H1 (cell line): ENCODE data around the gene PDE9A. TPM values are rescaled to one million over a fixed set of nuclear protein-coding genes. Genes with fewer than 3 reads are reported as not detected.

Experiments used
- CTCF ChIA-PET: fragments of 300-600 bp; sonication (Branson Sonifier 250); formaldehyde crosslinking; loops from one replicate; lab custom pipeline; 2021; ENCODE audit not compliant: partially characterized antibody; lab: Charles Lee
- POLR2A ChIA-PET: fragments of 300-600 bp; sonication (Branson Sonifier 250); formaldehyde crosslinking; loops from one replicate; lab custom pipeline; 2021; ENCODE audit warnings: inconsistent platforms; ENCODE audit not compliant: partially characterized antibody; lab: Charles Lee
- DNase-seq, 2 experiments: peaks; one replicate each; pipeline versions ENCODE4 v3.0.0 to v3.0.0-alpha.2; 2010 to 2022; ENCODE audit warnings: low spot score in 2 of 2, low read depth in 1 of 2, mixed read lengths in 1 of 2
- FAIRE-seq: peaks from 2 replicates; lab custom pipeline; 2011; peaks lifted over from hg19 to GRCh38; lab: Jason Lieb, UNC
- H2AFZ ChIP-seq: 2 replicates; pipeline ENCODE4 v1.8.1; 2012; ENCODE audit warnings: low read length, inconsistent platforms
- H2AK5ac ChIP-seq: 2 replicates; pipeline ENCODE4 v1.6.1; 2013; ENCODE audit warnings: low read depth, low read length
- H2BK120ac ChIP-seq: replicated peaks from 2 replicates; pipeline ENCODE3; 2013; ENCODE audit warnings: low read depth, low read length, inconsistent platforms
- H2BK12ac ChIP-seq: 2 replicates; pipeline ENCODE4 v1.6.1; 2013; ENCODE audit warnings: low read depth, low read length
- H2BK15ac ChIP-seq: 2 replicates; pipeline ENCODE4 v1.6.1; 2013; ENCODE audit warnings: low read length
- H2BK20ac ChIP-seq: 2 replicates; pipeline ENCODE4 v1.6.1; 2013; ENCODE audit warnings: low read length
- H2BK5ac ChIP-seq: 2 replicates; pipeline ENCODE4 v1.6.1; 2013; ENCODE audit warnings: low read depth, low read length
- H3K14ac ChIP-seq: 2 replicates; pipeline ENCODE4 v1.6.1; 2013; ENCODE audit warnings: inconsistent platforms; ENCODE audit not compliant: insufficient read length
- H3K18ac ChIP-seq: 2 replicates; pipeline ENCODE4 v1.6.1; 2013; ENCODE audit warnings: low read length; ENCODE audit errors: extremely low read depth
- H3K23ac ChIP-seq: 2 replicates; pipeline ENCODE4 v1.6.1; 2013; ENCODE audit warnings: inconsistent platforms; ENCODE audit not compliant: insufficient read length
- H3K23me2 ChIP-seq: 2 replicates; pipeline ENCODE4 v1.6.1; 2013; ENCODE audit warnings: low read depth, low read length
- H3K27ac ChIP-seq: 2 replicates; pipeline ENCODE4 v1.6.1; 2011; ENCODE audit warnings: low read depth, low read length, inconsistent platforms
- H3K27me3 ChIP-seq, 4 experiments: replicated peaks in 1 of 4; 1 replicate in 1 of 4; 2 replicates in 3 of 4; pipeline versions ENCODE4 v1.6.1 to v1.8.1; 2011 to 2013; ENCODE audit warnings: low read length in 3 of 4, mild to moderate bottlenecking in 3 of 4, inconsistent platforms in 2 of 4, mixed read lengths in 2 of 4, moderate library complexity in 1 of 4; ENCODE audit not compliant: control insufficient read depth in 3 of 4, insufficient read depth in 3 of 4; ENCODE audit errors: extremely low read depth in 1 of 4
- H3K36me3 ChIP-seq, 4 experiments: 2 replicates each; pipeline versions ENCODE4 v1.6.1 to v1.8.1; 2011 to 2013; ENCODE audit warnings: mild to moderate bottlenecking in 4 of 4, low read length in 3 of 4, moderate library complexity in 2 of 4, control low read depth in 1 of 4, inconsistent platforms in 1 of 4; ENCODE audit not compliant: insufficient read depth in 4 of 4, control insufficient read depth in 2 of 4
- H3K4ac ChIP-seq: replicated peaks from 2 replicates; pipeline ENCODE3; 2013; ENCODE audit warnings: low read length, low read depth, mixed read lengths, inconsistent platforms; ENCODE audit not compliant: insufficient read length
- H3K4me1 ChIP-seq, 4 experiments: replicated peaks in 1 of 4; 1 replicate in 1 of 4; 2 replicates in 3 of 4; pipeline versions ENCODE4 v1.6.1 to v1.8.1; 2011 to 2013; ENCODE audit warnings: low read length in 3 of 4, inconsistent platforms in 2 of 4, mixed read lengths in 1 of 4; ENCODE audit not compliant: insufficient read depth in 4 of 4, control insufficient read depth in 3 of 4
- H3K4me2 ChIP-seq, 2 experiments: 2 replicates each; pipeline versions ENCODE4 v1.6.1 to v1.8.1; 2011 to 2013; ENCODE audit warnings: low read depth in 2 of 2, low read length in 2 of 2, control low read depth in 1 of 2, inconsistent platforms in 1 of 2, mild to moderate bottlenecking in 1 of 2; ENCODE audit not compliant: insufficient read depth in 1 of 2
- H3K4me3 ChIP-seq, 4 experiments: fragments of 200-600, 300-600 bp in 1 of 4; sonication (generic), shearing (Covaris generic), sonication (Bioruptor Twin) in 1 of 4; 2 replicates each; pipeline versions ENCODE4 v1.5.1 to v1.8.1; 2011 to 2016; ENCODE audit warnings: low read length in 4 of 4, low read depth in 3 of 4, control low read depth in 2 of 4, inconsistent platforms in 2 of 4, mild to moderate bottlenecking in 2 of 4, mixed read lengths in 1 of 4, moderate library complexity in 1 of 4; ENCODE audit not compliant: insufficient read depth in 2 of 4; ENCODE audit errors: extremely low read depth in 1 of 4
- H3K56ac ChIP-seq: replicated peaks from 2 replicates; pipeline ENCODE3; 2013; ENCODE audit warnings: low read depth, mild to moderate bottlenecking, mixed read lengths, low read length, inconsistent platforms; ENCODE audit not compliant: insufficient read length
- H3K79me1 ChIP-seq: 2 replicates; pipeline ENCODE4 v1.6.1; 2013; ENCODE audit warnings: low read depth, low read length, control low read depth
- H3K79me2 ChIP-seq, 2 experiments: 2 replicates each; pipeline versions ENCODE4 v1.6.1 to v1.8.1; 2012 to 2013; ENCODE audit warnings: low read length in 2 of 2, mild to moderate bottlenecking in 2 of 2, inconsistent platforms in 1 of 2; ENCODE audit not compliant: insufficient read depth in 2 of 2, control insufficient read depth in 1 of 2
- H3K9ac ChIP-seq, 4 experiments: replicated peaks in 1 of 4; 1 replicate in 1 of 4; 2 replicates in 3 of 4; pipeline versions ENCODE4 v1.6.1 to v1.8.1; 2011 to 2013; ENCODE audit warnings: low read depth in 3 of 4, low read length in 3 of 4, control low read depth in 2 of 4, mild to moderate bottlenecking in 2 of 4, moderate library complexity in 2 of 4, inconsistent platforms in 1 of 4; ENCODE audit errors: extremely low read depth in 1 of 4
- H3K9me3 ChIP-seq, 2 experiments: 2 replicates each; pipeline versions ENCODE4 v1.6.1 to v1.8.1; 2012 to 2013; ENCODE audit warnings: mild to moderate bottlenecking in 2 of 2, moderate library complexity in 2 of 2, control low read depth in 1 of 2, inconsistent platforms in 1 of 2, low read depth in 1 of 2, low read length in 1 of 2, mixed read lengths in 1 of 2; ENCODE audit not compliant: insufficient read depth in 2 of 2
- H4K20me1 ChIP-seq, 2 experiments: replicated peaks in 1 of 2; 2 replicates each; pipeline versions ENCODE3 to v1.8.1; 2011 to 2013; ENCODE audit warnings: inconsistent platforms in 2 of 2, low read length in 2 of 2, mild to moderate bottlenecking in 1 of 2; ENCODE audit not compliant: insufficient read depth in 2 of 2, control insufficient read depth in 1 of 2
- H4K5ac ChIP-seq: 2 replicates; pipeline ENCODE4 v1.6.1; 2013; ENCODE audit warnings: low read length, low read depth, mixed read lengths, inconsistent platforms; ENCODE audit not compliant: insufficient read length
- H4K8ac ChIP-seq: 2 replicates; pipeline ENCODE4 v1.8.0; 2013; ENCODE audit warnings: mild to moderate bottlenecking, moderate library complexity, low read length, inconsistent platforms; ENCODE audit not compliant: insufficient read depth; ENCODE audit errors: extremely low read depth
- H4K91ac ChIP-seq: replicated peaks from 2 replicates; pipeline ENCODE3; 2013; ENCODE audit warnings: low read length, mixed read lengths, inconsistent platforms; ENCODE audit not compliant: insufficient read length
- ASH2L ChIP-seq: fragments of 200-600, 300-600 bp; sonication (generic); IDR thresholded peaks from one replicate; pipeline ENCODE4 v1.7.1; 2017; ENCODE audit warnings: low read length
- BCL11A ChIP-seq, 2 experiments: IDR thresholded peaks; one replicate each; pipeline ENCODE4 v1.6.1; 2011; ENCODE audit warnings: low read depth in 2 of 2, low read length in 2 of 2, mild to moderate bottlenecking in 2 of 2
- BRCA1 ChIP-seq: IDR thresholded peaks from 2 replicates; pipeline ENCODE4 v1.6.1; 2012; ENCODE audit warnings: low read depth, low read length, improper control_type of control experiment
- CREB1 ChIP-seq: IDR thresholded peaks from 2 replicates; pipeline ENCODE4 v1.6.1; 2012; ENCODE audit warnings: inconsistent platforms
- KDM4A ChIP-seq: IDR thresholded peaks from one replicate; pipeline ENCODE4 v1.7.1; 2012; ENCODE audit warnings: low read depth, mild to moderate bottlenecking, moderate library complexity, low read length, inconsistent platforms; ENCODE audit not compliant: severe bottlenecking
- PHF8 ChIP-seq: fragments of 200-600 bp; sonication (generic); conservative IDR thresholded peaks from 2 replicates; pipeline ENCODE4 v1.7.1; 2012; ENCODE audit warnings: low read depth, mild to moderate bottlenecking, inconsistent platforms, low read length, moderate library complexity
- POLR2A ChIP-seq, 2 experiments: IDR thresholded peaks; 1 replicate in 1 of 2; 2 replicates in 1 of 2; pipeline ENCODE4 v1.6.1; 2011; ENCODE audit warnings: low read depth in 2 of 2, low read length in 2 of 2, mild to moderate bottlenecking in 2 of 2; ENCODE audit errors: control extremely low read depth in 1 of 2
- RAD21 ChIP-seq, 2 experiments: IDR thresholded peaks in 1 of 2; conservative IDR thresholded peaks in 1 of 2; 2 replicates each; pipeline ENCODE4 v1.6.1; 2011; ENCODE audit warnings: low read depth in 2 of 2, low read length in 2 of 2, improper control_type of control experiment in 1 of 2, inconsistent platforms in 1 of 2, mild to moderate bottlenecking in 1 of 2, moderate library complexity in 1 of 2
- SIN3A ChIP-seq, 2 experiments: IDR thresholded peaks in 1 of 2; conservative IDR thresholded peaks in 1 of 2; 2 replicates each; pipeline ENCODE4 v1.6.1; 2011 to 2012; ENCODE audit warnings: low read length in 2 of 2, improper control_type of control experiment in 1 of 2, low read depth in 1 of 2, mild to moderate bottlenecking in 1 of 2
- SUZ12 ChIP-seq: fragments of 200-600 bp; sonication (generic); IDR thresholded peaks from 2 replicates; pipeline ENCODE4 v1.6.1; 2012; ENCODE audit warnings: mild to moderate bottlenecking, inconsistent platforms, low read length, moderate library complexity, mixed read lengths
- ZNF274 ChIP-seq: IDR thresholded peaks from 2 replicates; pipeline ENCODE4 v1.7.0; 2012; ENCODE audit warnings: low read length, borderline replicate concordance; ENCODE audit errors: extremely low read depth
- WGBS, 2 experiments: shearing (Covaris generic) in 1 of 2; methylation state at CpG; one replicate each; pipeline versions ENCODE4 v1.1.6 to v1.1.7; 2013 to 2015; ENCODE audit warnings: low lambda C conversion rate in 2 of 2, mixed read lengths in 2 of 2, inconsistent platforms in 1 of 2, low coverage in 1 of 2, missing lambda C conversion rate in 1 of 2; ENCODE audit not compliant: insufficient replicate concordance in 2 of 2, insufficient coverage in 1 of 2, insufficient read length in 1 of 2; ENCODE audit errors: extremely low coverage in 1 of 2, missing lambda C conversion rate in 1 of 2; 5-methylcytosine and 5-hydroxymethylcytosine counted together
- polyA plus RNA-seq, 7 experiments: library from polyadenylated mRNA; depleted of rRNA in 3 of 7; stranded (reverse) in 5 of 7; unstranded in 2 of 7; fragments of >200 nt in 5 of 7; fragments of 200-250 nt in 2 of 7; gene quantifications; 1 replicate in 5 of 7; 2 replicates in 1 of 7; 4 replicates in 1 of 7; pipeline versions ENCODE4 v1.2.1 to v1.2.3, GENCODE V29; 2011 to 2013; ENCODE audit warnings: missing spikeins in 2 of 7, mixed read lengths in 2 of 7
- total RNA-seq: library from RNA; stranded (reverse); fragmentation: NEBNext Ultra II Directional; extraction: Animal tissue kit (Norgen Biotek cat#: 25700); gene quantifications from 2 replicates; pipeline ENCODE4 v1.2.1, GENCODE V29; 2021

PDE9A gene
- total and polyA plus RNA-seq, 2 of the 8 experiments (the other 6 are each of a cell fraction or from before 2014, with no cell fraction given), result 39.2 to 45.9 TPM

GRCh38 chr21:42654179-42654912 lies 925 bp downstream of the PDE9A start:
- H3K36me3 ChIP-seq, result peaks cover 0 to 4% (median 0%) of the 10 kb centered on the region in 4 experiments; a peak in 3 of 8 replicates
- H2AFZ ChIP-seq, result no peak overlapping the region
- H4K20me1 ChIP-seq, result peaks cover 27 to 31% of the 10 kb centered on the region in 2 experiments
- H4K5ac ChIP-seq, result peak overlapping the region; percentile 52
- H3K4me3 ChIP-seq, result peak overlapping the region; percentile 58 to 94 (median 78)
- peak overlapping the region; percentile 93 for H3K18ac ChIP-seq
- H3K23me2 ChIP-seq, result peaks cover 12% of the 10 kb centered on the region; the same call in 1 of the 2 replicates
- no peak overlapping the region for H3K27ac ChIP-seq
- no peak overlapping the region for H2BK5ac ChIP-seq
- peak overlapping the region; percentile 18; the same call in 1 of the 2 replicates for H2BK15ac ChIP-seq
- FAIRE-seq (no peak), DNase-seq (peak in 1 of 2 experiments; percentile 62)
- no peak overlapping the region for H3K14ac ChIP-seq
- H2BK120ac ChIP-seq, result no peak overlapping the region
- H2AK5ac ChIP-seq, result no peak overlapping the region
- H2BK20ac ChIP-seq, result no peak overlapping the region
- ChIA-PET CTCF (interaction anchor here (0.6 to 10.8 kb wide), 14 partner anchors 11 to 507 kb away, joined by 3 to 112 read pairs (median 9); no protein-coding TSS in a partner anchor), POLR2A (interaction anchor here (0.7 to 2.1 kb wide), 8 partner anchors 9 to 127 kb away, joined by 3 to 6 read pairs (median 4); no protein-coding TSS in a partner anchor)
- no peak overlapping the region for H3K23ac ChIP-seq
- peaks cover 13 to 45% (median 37%) of the 10 kb centered on the region in 4 experiments for H3K4me1 ChIP-seq
- no peak overlapping the region for H3K56ac ChIP-seq
- 10% methylated on average over 23 of the region's 45 CpGs; no CpG with 5 or more reads in 1 of the 2 experiments for WGBS, 2 experiments
- peak overlapping the region in 3 of 4 experiments; percentile 42 to 70 (median 53); a peak in 5 of 7 replicates for H3K9ac ChIP-seq
- H3K79me1 ChIP-seq, result peaks cover 22% of the 10 kb centered on the region
- H3K27me3 ChIP-seq, result no peaks in the 10 kb centered on the region; a peak in 2 of 7 replicates
- no peak overlapping the region; the same call in 1 of the 2 replicates for H4K8ac ChIP-seq
- H3K4me2 ChIP-seq, result peak overlapping the region; percentile 70 to 98
- H3K9me3 ChIP-seq, result no peaks in the 10 kb centered on the region
- H2BK12ac ChIP-seq, result 0 out of 2 replicates have a peak overlapping the region, but pooled peaks have one; percentile 84
- no peak overlapping the region for H3K4ac ChIP-seq
- H3K79me2 ChIP-seq, result peaks cover 0 to 50% of the 10 kb centered on the region in 2 experiments; a peak in 2 of 4 replicates
- peak overlapping the region; percentile 92 for H4K91ac ChIP-seq
- no peak for TF ChIP-seq BRCA1
- no peak for TF ChIP-seq ZNF274
- no peak for TF ChIP-seq POLR2A (IDR thresholded peaks at IDR 0.05; ENCODE audit: control extremely low read depth in 1 of 2, low read depth in 2 of 2, low read length in 2 of 2)
- no peak for TF ChIP-seq ASH2L
- TF ChIP-seq SUZ12, result no peak
- peak in 1 of 2 experiments; percentile 69; a peak in 2 of 4 replicates for TF ChIP-seq SIN3A (conservative IDR thresholded peaks at IDR 0.05 in 1 of 2, IDR thresholded peaks at IDR 0.05 in 1 of 2; ENCODE audit: low read depth in 1 of 2, low read length in 2 of 2)
- peak; percentile 39; the same call in 1 of the 2 replicates for TF ChIP-seq PHF8
- TF ChIP-seq BCL11A (IDR thresholded peaks at IDR 0.05; ENCODE audit: low read depth in 2 of 2, low read length in 2 of 2), result no peak
- no peak for TF ChIP-seq CREB1
- TF ChIP-seq RAD21 (IDR thresholded peaks at IDR 0.05 in 1 of 2, conservative IDR thresholded peaks at IDR 0.05 in 1 of 2; ENCODE audit: low read depth in 2 of 2, low read length in 2 of 2), result 0 out of 4 replicates have a peak, but pooled peaks of 1 of the 2 experiments have one; percentile 9
- peak; percentile 73 for TF ChIP-seq KDM4A
